Measurements from ENCODE around the gene ADSS1.

ADSS1 gene

GRCh38 chr14:104792101-104792884 is 68.3 kb downstream of the ADSS1 start:
- CTCF ChIA-PET, result interaction anchor here (0.7 to 7.9 kb wide), 6 partner anchors 9 to 69 kb away, joined by 3 to 52 read pairs (median 4); partner anchors contain the start of gene ZBTB42
- POLR2A ChIA-PET, result interaction anchor here (1.2 kb wide), 1 partner anchor 9 kb away, joined by 4 read pairs; the partner anchor contains the start of gene ZBTB42
- no peak overlapping the region for H3K4me3 ChIP-seq (ENCODE audit: low read depth, low read length)
- no peak for DNase-seq (ENCODE audit: low read depth, low spot score)
- no peak for TF ChIP-seq CTCF (IDR thresholded peaks at IDR 0.05; ENCODE audit: insufficient read depth, low read length, missing control alignments)

DNA sequence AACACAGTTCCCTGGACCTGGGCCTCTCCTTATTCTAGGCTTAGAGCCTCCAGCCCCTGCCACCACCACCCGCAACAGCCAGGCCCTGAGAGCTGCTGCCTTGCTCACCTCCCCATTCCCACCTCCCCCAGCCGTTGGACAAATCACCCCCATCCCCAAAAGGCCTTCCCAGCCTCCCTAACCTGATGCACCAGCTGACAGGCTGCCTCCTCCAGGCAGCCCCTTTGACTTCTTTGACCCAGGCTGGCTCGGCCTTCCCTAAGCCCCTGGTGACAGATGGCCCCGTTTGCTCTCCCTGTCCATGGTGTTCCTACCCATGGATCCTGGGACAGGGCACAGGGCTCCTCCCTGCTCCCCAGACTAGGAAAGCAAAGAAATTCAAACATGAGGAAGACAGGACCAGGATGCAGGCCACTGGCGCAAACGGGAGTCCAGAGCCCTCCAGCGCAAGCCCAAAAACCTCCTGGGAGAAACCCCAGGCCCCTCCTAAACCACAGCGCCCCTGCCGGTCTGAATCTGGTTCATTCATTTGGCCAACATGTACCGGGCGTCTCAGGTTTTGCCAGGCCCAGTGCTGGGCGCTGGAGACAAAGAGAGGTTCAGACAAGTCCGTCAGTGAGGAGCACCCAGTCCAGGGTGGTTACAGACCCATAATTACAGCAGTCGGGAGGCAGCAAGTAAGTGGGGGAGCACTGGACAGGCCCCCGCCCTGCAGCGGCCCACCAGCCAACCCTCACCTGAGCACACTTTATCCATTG is 69.1 kb downstream of the ADSS1 start:
- H3K4me3 ChIP-seq (ENCODE audit: low read depth, low read length), result no peak overlapping the region; the same call in 1 of the 2 replicates
- no peak for TF ChIP-seq CTCF (IDR thresholded peaks at IDR 0.05; ENCODE audit: insufficient read depth, low read length, missing control alignments)
- DNase-seq (ENCODE audit: low read depth, low spot score), result no peak
- ChIA-PET POLR2A (no interaction called here), CTCF (interaction anchor here (1.0 to 7.9 kb wide), 5 partner anchors 23 to 34 kb away, joined by 3 to 52 read pairs (median 4); no protein-coding TSS in a partner anchor)

DNA sequence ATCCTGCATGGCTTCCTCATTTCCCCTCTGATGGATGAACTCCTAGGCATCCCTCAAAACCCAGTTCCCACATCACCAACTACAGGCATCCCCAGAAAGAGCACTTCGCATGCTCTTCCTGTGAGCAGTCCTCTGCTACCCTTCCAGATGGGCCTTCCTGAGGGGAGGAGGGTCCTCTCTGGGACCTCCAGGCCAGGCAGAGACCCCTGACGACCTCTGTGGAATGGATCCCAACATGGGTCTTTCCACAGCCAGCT is 69.6 kb downstream of the ADSS1 start:
- no peak for DNase-seq (ENCODE audit: low read depth, low spot score)
- CTCF ChIA-PET, result interaction anchor here (1.0 to 7.9 kb wide), 4 partner anchors 9 to 33 kb away, joined by 3 to 52 read pairs (median 6); no protein-coding TSS in a partner anchor
- POLR2A ChIA-PET, result no interaction called here
- no peak for TF ChIP-seq CTCF (IDR thresholded peaks at IDR 0.05; ENCODE audit: insufficient read depth, low read length, missing control alignments)
- H3K4me3 ChIP-seq (ENCODE audit: low read depth, low read length), result peak overlapping the region; percentile 70

- TF ChIP-seq CTCF (IDR thresholded peaks at IDR 0.05; ENCODE audit: insufficient read depth, low read length, missing control alignments), result no peak
- POLR2A ChIA-PET, result interaction anchor here (1.1 kb wide), 1 partner anchor 25 kb away, joined by 3 read pairs; no protein-coding TSS in a partner anchor
- no peak for DNase-seq (ENCODE audit: low read depth, low spot score)
- CTCF ChIA-PET, result interaction anchor here (0.7 to 7.9 kb wide), 5 partner anchors 9 to 252 kb away, joined by 3 to 52 read pairs (median 4); no protein-coding TSS in a partner anchor
- peak overlapping the region; percentile 70 for H3K4me3 ChIP-seq (ENCODE audit: low read depth, low read length)
Observed at GRCh38 chr14:104794099-104794498, 70.1 kb downstream of the ADSS1 start.

- ChIA-PET CTCF (interaction anchor here (0.7 to 7.9 kb wide), 5 partner anchors 10 to 251 kb away, joined by 3 to 52 read pairs (median 4); no protein-coding TSS in a partner anchor), POLR2A (interaction anchor here (1.1 kb wide), 1 partner anchor 24 kb away, joined by 3 read pairs; no protein-coding TSS in a partner anchor)
- no peak for TF ChIP-seq CTCF (IDR thresholded peaks at IDR 0.05; ENCODE audit: insufficient read depth, low read length, missing control alignments)
- DNase-seq (ENCODE audit: low read depth, low spot score), result no peak
- peak overlapping the region; percentile 70 for H3K4me3 ChIP-seq (ENCODE audit: low read depth, low read length)
Observed at GRCh38 chr14:104794631-104794992, 70.6 kb downstream of the ADSS1 start.
